A549 (cell line): Measurements from ENCODE around the gene CDK10. TPM values are rescaled to one million over a fixed set of nuclear protein-coding genes. Genes with fewer than 3 reads are reported as not detected.

Experiments
- ATAC-seq, 2 experiments: fragments of 200-7000 bp in 1 of 2; fragments of >200 bp in 1 of 2; cut with Nextera tagmentation in 1 of 2; cut with Tn5 transposase in 1 of 2; 3 replicates each; pipeline versions ENCODE4 v1.8.0 to v1.9.1; 2018 to 2020; ENCODE audit warnings: mild to moderate bottlenecking in 1 of 2, moderate library complexity in 1 of 2
- CTCF ChIA-PET: fragments of 300-600 bp; sonication (Branson Sonifier 250); formaldehyde crosslinking; extraction: SDS; loops from one replicate; lab custom pipeline; 2021; ENCODE audit warnings: antibody characterized with exemption, inconsistent platforms; lab: Yijun Ruan, JAX
- POLR2A ChIA-PET: fragments of 350-600 bp; formaldehyde crosslinking; extraction: SDS; loops from one replicate; lab custom pipeline; 2021; ENCODE audit warnings: antibody characterized with exemption, inconsistent platforms; lab: Yijun Ruan, JAX
- DNase-seq, 2 experiments: peaks; one replicate each; pipeline versions ENCODE4 v3.0.0 to v3.0.0-alpha.2; 2011 to 2016; ENCODE audit warnings: low read depth in 1 of 2, low spot score in 1 of 2
- FAIRE-seq: peaks from 2 replicates; lab custom pipeline; 2011; peaks lifted over from hg19 to GRCh38; lab: Jason Lieb, UNC
- H3K27ac ChIP-seq, 2 experiments: fragments of >200 bp; sonication (Bioruptor Twin); formaldehyde crosslinking; 3 replicates each; pipeline ENCODE4 v1.5.1; 2016 to 2017
- H3K4me1 ChIP-seq: fragments of >200 bp; sonication (Bioruptor Twin); formaldehyde crosslinking; 3 replicates; pipeline ENCODE4 v1.6.1; 2016
- H3K4me2 ChIP-seq: fragments of >200 bp; sonication (Bioruptor Twin); formaldehyde crosslinking; 3 replicates; pipeline ENCODE4 v1.6.1; 2016
- H3K4me3 ChIP-seq: fragments of >200 bp; sonication (Bioruptor Twin); formaldehyde crosslinking; 3 replicates; pipeline ENCODE4 v1.5.1; 2016
- H3K9me3 ChIP-seq: fragments of >200 bp; sonication (Bioruptor Twin); formaldehyde crosslinking; 3 replicates; pipeline ENCODE4 v1.6.1; 2016
- BCL3 ChIP-seq: fragments of >200 bp; sonication (Bioruptor Twin); formaldehyde crosslinking; IDR thresholded peaks from 3 replicates; pipeline ENCODE4 v1.6.1; 2016
- CEBPB ChIP-seq, 2 experiments: fragments of >200 bp in 1 of 2; sonication (Bioruptor Twin) in 1 of 2; formaldehyde crosslinking in 1 of 2; IDR thresholded peaks; 2 replicates each; pipeline ENCODE4 v1.6.1; 2012 to 2016
- CHD4 ChIP-seq: fragments of 200-600 bp; sonication (generic); IDR thresholded peaks from 2 replicates; pipeline ENCODE4 v1.6.1; 2016; ENCODE audit warnings: antibody characterized with exemption, mild to moderate bottlenecking, borderline replicate concordance
- CTCF ChIP-seq: fragments of >200 bp; sonication (Bioruptor Twin); formaldehyde crosslinking; IDR thresholded peaks from 3 replicates; pipeline ENCODE4 v1.5.1; 2016
- EHMT2 ChIP-seq: fragments of 200-600 bp; sonication (generic); IDR thresholded peaks from 2 replicates; pipeline ENCODE4 v1.6.1; 2016; ENCODE audit warnings: antibody characterized with exemption, low read depth, mild to moderate bottlenecking, moderate library complexity
- ELK1 ChIP-seq: fragments of 150-350 bp; IDR thresholded peaks from 2 replicates; pipeline ENCODE4 v1.6.1; 2014; ENCODE audit warnings: low read depth, mild to moderate bottlenecking, low read length
- EP300 ChIP-seq, 2 experiments: fragments of >200 bp; sonication (Bioruptor Twin); formaldehyde crosslinking; IDR thresholded peaks; 2 replicates in 1 of 2; 3 replicates in 1 of 2; pipeline ENCODE4 v1.6.1; 2016 to 2017
- FOSB ChIP-seq: fragments of 250-450 bp; sonication (Bioruptor Pico); IDR thresholded peaks from 2 replicates; pipeline ENCODE4 v1.5.0; 2020; ENCODE audit warnings: mild to moderate bottlenecking, moderate library complexity
- GATA3 ChIP-seq: IDR thresholded peaks from 2 replicates; pipeline ENCODE4 v1.6.1; 2012; ENCODE audit warnings: borderline replicate concordance
- HDAC2 ChIP-seq: fragments of 200-600 bp; sonication (generic); IDR thresholded peaks from 2 replicates; pipeline ENCODE4 v1.6.1; 2016
- HES2 ChIP-seq: fragments of >200 bp; sonication (Bioruptor Twin); formaldehyde crosslinking; IDR thresholded peaks from 2 replicates; pipeline ENCODE4 v1.6.1; 2016
- HEYL ChIP-seq: fragments of 250-450 bp; sonication (Bioruptor Pico); IDR thresholded peaks from 2 replicates; pipeline ENCODE4 v1.8.0; 2021; ENCODE audit warnings: mild to moderate bottlenecking, moderate library complexity
- HMGXB4 ChIP-seq: fragments of 250-450 bp; sonication (Bioruptor Pico); IDR thresholded peaks from 2 replicates; pipeline ENCODE4 v1.5.0; 2021; ENCODE audit warnings: mild to moderate bottlenecking, moderate library complexity, borderline replicate concordance
- HOXA7 ChIP-seq: fragments of 250-450 bp; sonication (Bioruptor Pico); IDR thresholded peaks from 2 replicates; pipeline ENCODE4 v1.5.0; 2020; ENCODE audit warnings: mild to moderate bottlenecking, moderate library complexity
- HOXB5 ChIP-seq: fragments of 250-450 bp; sonication (Bioruptor Pico); IDR thresholded peaks from 2 replicates; pipeline ENCODE4 v1.5.0; 2020; ENCODE audit warnings: mild to moderate bottlenecking, moderate library complexity
- JUN ChIP-seq, 2 experiments: fragments of >200 bp; sonication (Bioruptor Twin); formaldehyde crosslinking; IDR thresholded peaks; 2 replicates in 1 of 2; 3 replicates in 1 of 2; pipeline ENCODE4 v1.6.1; 2016 to 2017
- NPAS2 ChIP-seq: fragments of 250-450 bp; sonication (Bioruptor Pico); IDR thresholded peaks from 2 replicates; pipeline ENCODE4 v1.8.0; 2022; ENCODE audit warnings: mild to moderate bottlenecking, moderate library complexity, borderline replicate concordance
- PBX3 ChIP-seq: IDR thresholded peaks from 2 replicates; pipeline ENCODE4 v1.6.1; 2012
- POLR2AphosphoS2 ChIP-seq: conservative IDR thresholded peaks from 2 replicates; pipeline ENCODE4 v1.6.1; 2012; ENCODE audit warnings: low read length, improper control_type of control experiment, inconsistent platforms
- SMC3 ChIP-seq: fragments of >200 bp; sonication (Bioruptor Twin); formaldehyde crosslinking; IDR thresholded peaks from 3 replicates; pipeline ENCODE4 v1.6.1; 2018; ENCODE audit warnings: inconsistent platforms
- TFCP2L1 ChIP-seq: fragments of 250-450 bp; sonication (Bioruptor Pico); IDR thresholded peaks from 2 replicates; pipeline ENCODE4 v1.5.0; 2021; ENCODE audit warnings: mild to moderate bottlenecking
- TP53 ChIP-seq: fragments of 250-450 bp; sonication (Bioruptor Pico); IDR thresholded peaks from 2 replicates; pipeline ENCODE4 v1.5.0; 2021; ENCODE audit warnings: mild to moderate bottlenecking, moderate library complexity
- USF2 ChIP-seq: fragments of 450-650 bp; IDR thresholded peaks from 2 replicates; pipeline ENCODE4 v1.6.1; 2014; ENCODE audit warnings: antibody characterized with exemption
- ZNF302 ChIP-seq: fragments of 250-450 bp; sonication (Bioruptor Pico); IDR thresholded peaks from 2 replicates; pipeline ENCODE4 v1.9.0; 2021; ENCODE audit warnings: inconsistent platforms, mild to moderate bottlenecking, moderate library complexity
- ZSCAN20 ChIP-seq: fragments of 250-450 bp; sonication (Bioruptor Pico); IDR thresholded peaks from 2 replicates; pipeline ENCODE4 v1.8.0; 2022; ENCODE audit warnings: mild to moderate bottlenecking, moderate library complexity
- WGBS: methylation state at CpG from one replicate; pipeline ENCODE4 v1.1.6; 2017; ENCODE audit errors: missing lambda C conversion rate; 5-methylcytosine and 5-hydroxymethylcytosine counted together
- polyA plus RNA-seq, 4 experiments: library from polyadenylated mRNA; depleted of rRNA in 3 of 4; stranded (reverse); fragments of >200 nt; fragmentation: RNase III in 1 of 4; extraction: RNeasy Plus Mini Kit Qiagen cat#74134 plus additional on column Dnase treatment in 1 of 4; gene quantifications; 2 replicates in 3 of 4; 3 replicates in 1 of 4; pipeline ENCODE4 v1.2.3, GENCODE V29; 2011 to 2017

CDK10 gene
- polyA plus RNA-seq, 2 of the 4 experiments (the other 2 are of a cell fraction), result 35.9 to 55.3 TPM

- H3K4me3 ChIP-seq, result no peak overlapping the region
- ChIA-PET POLR2A (no interaction called here), CTCF (interaction anchor here (2.2 kb wide), 1 partner anchor 31 kb away, joined by 7 read pairs; no protein-coding TSS in a partner anchor)
- WGBS, result 94% methylated on average over 3 of the region's 3 CpGs
- DNase-seq (no peak), ATAC-seq (no peak), FAIRE-seq (no peak)
- TF ChIP-seq NPAS2 (no peak), JUN (IDR thresholded peaks at IDR 0.05) (0 out of 5 replicates have a peak, but pooled peaks of 1 of the 2 experiments have one; percentile 7), CEBPB (IDR thresholded peaks at IDR 0.05) (no peak), TFCP2L1 (CRISPR knock-in tag) (no peak), HEYL (CRISPR knock-in tag) (no peak), ZNF302 (no peak)
- no peaks in the 10 kb centered on the region for H3K9me3 ChIP-seq
- H3K4me1 ChIP-seq, result no peaks in the 10 kb centered on the region
- H3K4me2 ChIP-seq, result no peak overlapping the region
- no peak overlapping the region for H3K27ac ChIP-seq
Measured at GRCh38 chr16:89736554-89736953, 50.1 kb downstream of the CDK10 start.

- no peaks in the 10 kb centered on the region for H3K9me3 ChIP-seq
- no peaks in the 10 kb centered on the region for H3K4me1 ChIP-seq
- 91% methylated on average over 20 of the region's 20 CpGs for WGBS
- H3K4me3 ChIP-seq, result no peak overlapping the region
- no peak overlapping the region for H3K27ac ChIP-seq
- DNase-seq (no peak), FAIRE-seq (no peak), ATAC-seq (no peak)
- ChIA-PET CTCF (interaction anchor here (0.6 to 2.2 kb wide), 6 partner anchors 16 to 124 kb away, joined by 3 to 7 read pairs (median 3); no protein-coding TSS in a partner anchor), POLR2A (no interaction called here)
- TF ChIP-seq JUN (IDR thresholded peaks at IDR 0.05), result no peak
- TF ChIP-seq EP300 (IDR thresholded peaks at IDR 0.05), result no peak
- no peak for TF ChIP-seq HOXA7 (CRISPR knock-in tag)
- TF ChIP-seq ZSCAN20 (CRISPR knock-in tag), result no peak
- TF ChIP-seq TFCP2L1 (CRISPR knock-in tag), result no peak
- TF ChIP-seq HES2, result no peak
- no peak for TF ChIP-seq GATA3
- no peak for TF ChIP-seq HOXB5 (CRISPR knock-in tag)
- no peak for TF ChIP-seq EHMT2
- TF ChIP-seq CHD4, result no peak
- no peak for TF ChIP-seq TP53 (CRISPR knock-in tag)
- TF ChIP-seq SMC3, result no peak
- TF ChIP-seq ZNF302, result no peak
- TF ChIP-seq USF2, result no peak
- TF ChIP-seq CTCF, result no peak
- no peak overlapping the region for H3K4me2 ChIP-seq
Measured at GRCh38 chr16:89737341-89738071, 51.0 kb downstream of the CDK10 start.

GRCh38 chr16:89738072-89738377, 51.5 kb downstream of the CDK10 start:
- ChIA-PET POLR2A (no interaction called here), CTCF (interaction anchor here (1.0 to 2.2 kb wide), 5 partner anchors 15 to 124 kb away, joined by 3 to 7 read pairs (median 3); no protein-coding TSS in a partner anchor)
- no peak for FAIRE-seq
- ATAC-seq, result no peak; a peak in 1 of 6 replicates
- H3K4me1 ChIP-seq, result no peaks in the 10 kb centered on the region
- H3K4me3 ChIP-seq, result no peak overlapping the region
- no peak for DNase-seq
- no peaks in the 10 kb centered on the region for H3K9me3 ChIP-seq
- no peak overlapping the region for H3K4me2 ChIP-seq
- no peak overlapping the region for H3K27ac ChIP-seq
- 94% methylated on average over 12 of the region's 14 CpGs for WGBS
- no peak for TF ChIP-seq HDAC2
- TF ChIP-seq ZNF302, result no peak
- TF ChIP-seq FOSB, result no peak
- no peak for TF ChIP-seq BCL3
- TF ChIP-seq PBX3, result no peak
- TF ChIP-seq GATA3, result no peak
- TF ChIP-seq HOXA7 (CRISPR knock-in tag), result no peak
- TF ChIP-seq POLR2AphosphoS2, result no peak
- TF ChIP-seq HMGXB4, result no peak
- no peak for TF ChIP-seq JUN (IDR thresholded peaks at IDR 0.05)
- no peak for TF ChIP-seq ELK1
